ENCODE measurements around the gene CDCP1. TPM values are rescaled to one million over a fixed set of nuclear protein-coding genes. Genes with fewer than 3 reads are reported as not detected.

CDCP1 gene
- polyA plus RNA-seq, 3 donors: 0.42 to 1.3 (median 0.52) TPM

DNA sequence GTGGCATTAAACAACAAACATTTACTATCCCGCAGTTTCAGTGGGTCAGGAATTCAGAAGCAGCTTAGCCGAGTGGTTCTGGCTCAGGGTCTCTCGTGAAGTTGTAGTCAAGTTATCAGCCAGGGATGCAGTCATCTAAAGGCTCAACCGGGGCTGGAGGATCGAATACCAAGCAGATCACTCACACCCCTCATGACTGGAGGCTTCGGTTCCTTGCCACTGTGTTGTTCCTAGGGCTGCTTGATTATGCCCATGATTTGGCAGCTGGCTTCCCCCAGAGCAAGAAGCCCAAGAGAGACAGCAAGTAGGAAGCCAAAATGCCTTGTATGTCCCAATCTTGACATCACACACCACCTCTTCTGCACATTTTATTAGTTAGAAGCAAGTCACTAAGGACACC lies 33.9 kb upstream of the CDCP1 start:
- H3K9me3 ChIP-seq (replicated peaks in 1 of 2; ENCODE audit: control insufficient read depth in 1 of 2, insufficient read depth in 1 of 2, low read length in 2 of 2): no peaks in the 10 kb centered on the region
- H3K27ac ChIP-seq (ENCODE audit: low read depth in 1 of 2, low read length in 2 of 2): no peak overlapping the region
- H3K9me3 Mint-ChIP-seq: no peaks in the 10 kb centered on the region
- no peak overlapping the region for H3K9ac ChIP-seq (ENCODE audit: insufficient read depth, low read length, poor library complexity, severe bottlenecking)
- 96% methylated on average over 6 of the region's 6 CpGs for WGBS (ENCODE audit: insufficient coverage)
- intact Hi-C loops (cut with micrococcal nuclease): no loop called here
- DNase-seq: no peak
- H3K36me3 Mint-ChIP-seq: no peaks in the 10 kb centered on the region
- peaks cover 4 to 5% of the 10 kb centered on the region in 2 donors for H3K4me1 ChIP-seq (ENCODE audit: control insufficient read depth in 1 of 2, insufficient read depth in 2 of 2, low read length in 2 of 2)
- peaks cover 5% of the 10 kb centered on the region for H3K4me1 Mint-ChIP-seq
- H3K4me3 ChIP-seq (replicated peaks in 1 of 3; ENCODE audit: low read depth in 2 of 3, low read length in 3 of 3): no peak overlapping the region
- no peaks in the 10 kb centered on the region for H3K36me3 ChIP-seq (replicated peaks in 1 of 2; ENCODE audit: control insufficient read depth in 1 of 2, insufficient read depth in 2 of 2, low read length in 2 of 2)
- H3K27ac Mint-ChIP-seq: no peak overlapping the region
- H3K79me2 ChIP-seq (ENCODE audit: insufficient read depth, low read length): no peaks in the 10 kb centered on the region
- no peak overlapping the region for H2AFZ ChIP-seq (ENCODE audit: insufficient read depth, low read depth, low read length, poor library complexity, severe bottlenecking)
- no peak for TF ChIP-seq CTCF (IDR thresholded peaks at IDR 0.05)
- no peaks in the 10 kb centered on the region for H3K27me3 ChIP-seq (ENCODE audit: control insufficient read depth in 2 of 2, insufficient read depth in 2 of 2, low read length in 2 of 2)
- no peak overlapping the region for H3K4me2 ChIP-seq (replicated peaks; ENCODE audit: extremely low read depth, low read length, poor library complexity, severe bottlenecking)
- no peaks in the 10 kb centered on the region for H4K20me1 ChIP-seq (ENCODE audit: insufficient read depth, low read length)
- no peak overlapping the region for H3K4me3 Mint-ChIP-seq
- peaks cover 3 to 8% (median 7%) of the 10 kb centered on the region in 3 donors for H3K27me3 Mint-ChIP-seq (ENCODE audit: low read depth in 3 of 3)

- no peak for TF ChIP-seq CTCF (IDR thresholded peaks at IDR 0.05)
- Mint-ChIP-seq H3K36me3 (no peaks in the 10 kb centered on the region), H3K4me1 (peaks cover 5% of the 10 kb centered on the region), H3K4me3 (no peak overlapping the region), H3K27ac (no peak overlapping the region), H3K9me3 (no peaks in the 10 kb centered on the region), H3K27me3 (ENCODE audit: low read depth in 3 of 3) (peaks cover 3 to 8% (median 6%) of the 10 kb centered on the region in 3 donors)
- Histone ChIP-seq H3K4me1 (ENCODE audit: control insufficient read depth in 1 of 2, insufficient read depth in 2 of 2, low read length in 2 of 2) (peaks cover 4 to 5% of the 10 kb centered on the region in 2 donors), H3K4me3 (replicated peaks in 1 of 3; ENCODE audit: low read depth in 2 of 3, low read length in 3 of 3) (no peak overlapping the region), H3K36me3 (replicated peaks in 1 of 2; ENCODE audit: control insufficient read depth in 1 of 2, insufficient read depth in 2 of 2, low read length in 2 of 2) (no peaks in the 10 kb centered on the region), H3K27me3 (ENCODE audit: control insufficient read depth in 2 of 2, insufficient read depth in 2 of 2, low read length in 2 of 2) (no peaks in the 10 kb centered on the region), H3K79me2 (ENCODE audit: insufficient read depth, low read length) (no peaks in the 10 kb centered on the region), H4K20me1 (ENCODE audit: insufficient read depth, low read length) (no peaks in the 10 kb centered on the region), H3K27ac (ENCODE audit: low read depth in 1 of 2, low read length in 2 of 2) (no peak overlapping the region), H3K9ac (ENCODE audit: insufficient read depth, low read length, poor library complexity, severe bottlenecking) (no peak overlapping the region), H3K9me3 (replicated peaks in 1 of 2; ENCODE audit: control insufficient read depth in 1 of 2, insufficient read depth in 1 of 2, low read length in 2 of 2) (no peaks in the 10 kb centered on the region), H2AFZ (ENCODE audit: insufficient read depth, low read depth, low read length, poor library complexity, severe bottlenecking) (no peak overlapping the region), H3K4me2 (replicated peaks; ENCODE audit: extremely low read depth, low read length, poor library complexity, severe bottlenecking) (no peak overlapping the region)
- DNase-seq: no peak
- intact Hi-C loops (cut with micrococcal nuclease): no loop called here
- WGBS (ENCODE audit: insufficient coverage): 90% methylated on average over 1 of the region's 3 CpGs
These were observed 33.0 kb upstream of the CDCP1 start for GRCh38 chr3:45179163-45179562.
